IgD-negative memory B cell (primary cell): ENCODE data around the gene JADE3. TPM values are rescaled to one million over a fixed set of nuclear protein-coding genes. Genes with fewer than 3 reads are reported as not detected.

Source experiments
- H3K27ac Mint-ChIP-seq, 3 donors: one replicate each; pipeline ENCODE4 v1.8.0; 2020 to 2022; ENCODE audit warnings: mild to moderate bottlenecking in 3 of 3, mixed read lengths in 3 of 3, moderate library complexity in 1 of 3
- H3K27me3 Mint-ChIP-seq: one replicate; pipeline ENCODE4 v1.8.0; 2021; ENCODE audit warnings: mixed read lengths
- H3K36me3 Mint-ChIP-seq: one replicate; pipeline ENCODE4 v1.8.0; 2020; ENCODE audit warnings: mild to moderate bottlenecking, mixed read lengths
- H3K4me1 Mint-ChIP-seq, 3 donors: one replicate each; pipeline ENCODE4 v1.8.0; 2020 to 2022; ENCODE audit warnings: mixed read lengths in 3 of 3, mild to moderate bottlenecking in 1 of 3
- H3K4me3 Mint-ChIP-seq, 4 donors: one replicate each; pipeline ENCODE4 v1.8.0; 2020 to 2022; ENCODE audit warnings: mild to moderate bottlenecking in 4 of 4, mixed read lengths in 4 of 4, moderate library complexity in 3 of 4
- H3K9me3 Mint-ChIP-seq, 3 donors: one replicate each; pipeline ENCODE4 v1.8.0; 2020 to 2021; ENCODE audit warnings: mixed read lengths in 3 of 3, mild to moderate bottlenecking in 1 of 3
- polyA plus RNA-seq: library from polyadenylated mRNA; unstranded; fragments of 300-500 nt; fragmentation: Illumina TruSeq; gene quantifications from one replicate; pipeline ENCODE4 v1.2.3, GENCODE V29; 2021

The JADE3 gene
- polyA plus RNA-seq, 1 donor from 2014 or later = 3.5 TPM

- Mint-ChIP-seq H3K4me3 (no peak overlapping the region), H3K27ac (no peak overlapping the region), H3K4me1 (peaks cover 0 to 1% (median 0%) of the 10 kb centered on the region in 3 donors), H3K36me3 (no peaks in the 10 kb centered on the region), H3K27me3 (no peaks in the 10 kb centered on the region), H3K9me3 (no peaks in the 10 kb centered on the region)
These were observed 114.0 kb downstream of the JADE3 start for GRCh38 chrX:47026198-47026597.

GRCh38 chrX:47030339-47030738, 118.1 kb downstream of the JADE3 start:
- no peak overlapping the region for H3K4me3 Mint-ChIP-seq
- peaks cover 2% of the 10 kb centered on the region for H3K36me3 Mint-ChIP-seq
- no peaks in the 10 kb centered on the region for H3K27me3 Mint-ChIP-seq
- no peak overlapping the region for H3K27ac Mint-ChIP-seq
- no peaks in the 10 kb centered on the region for H3K9me3 Mint-ChIP-seq
- peaks cover 0 to 1% (median 0%) of the 10 kb centered on the region in 3 donors for H3K4me1 Mint-ChIP-seq

DNA sequence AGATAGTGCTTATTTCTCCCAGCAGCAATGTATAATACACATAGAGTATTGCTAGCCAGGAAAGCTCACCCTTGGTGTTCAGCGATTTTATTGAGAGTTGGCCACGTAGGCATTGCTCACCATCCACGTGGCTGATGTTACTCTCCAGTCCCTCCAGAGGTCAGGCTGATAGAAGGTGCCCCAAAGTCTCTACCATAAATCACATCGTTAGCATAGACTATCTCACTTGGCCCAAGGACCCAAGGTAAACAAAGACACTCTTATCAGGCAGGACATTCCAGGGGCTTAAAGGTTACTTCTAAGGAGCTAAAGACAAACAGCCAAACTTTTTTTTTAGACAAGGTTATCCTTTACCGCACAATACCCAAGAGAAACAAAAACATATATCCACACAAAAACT, 135.8 kb downstream of the JADE3 start:
- Mint-ChIP-seq H3K9me3 (peaks cover 3 to 4% (median 3%) of the 10 kb centered on the region in 3 donors), H3K4me3 (no peak overlapping the region), H3K27ac (no peak overlapping the region), H3K27me3 (peaks cover 3% of the 10 kb centered on the region), H3K36me3 (peaks cover 3% of the 10 kb centered on the region), H3K4me1 (no peaks in the 10 kb centered on the region)

DNA sequence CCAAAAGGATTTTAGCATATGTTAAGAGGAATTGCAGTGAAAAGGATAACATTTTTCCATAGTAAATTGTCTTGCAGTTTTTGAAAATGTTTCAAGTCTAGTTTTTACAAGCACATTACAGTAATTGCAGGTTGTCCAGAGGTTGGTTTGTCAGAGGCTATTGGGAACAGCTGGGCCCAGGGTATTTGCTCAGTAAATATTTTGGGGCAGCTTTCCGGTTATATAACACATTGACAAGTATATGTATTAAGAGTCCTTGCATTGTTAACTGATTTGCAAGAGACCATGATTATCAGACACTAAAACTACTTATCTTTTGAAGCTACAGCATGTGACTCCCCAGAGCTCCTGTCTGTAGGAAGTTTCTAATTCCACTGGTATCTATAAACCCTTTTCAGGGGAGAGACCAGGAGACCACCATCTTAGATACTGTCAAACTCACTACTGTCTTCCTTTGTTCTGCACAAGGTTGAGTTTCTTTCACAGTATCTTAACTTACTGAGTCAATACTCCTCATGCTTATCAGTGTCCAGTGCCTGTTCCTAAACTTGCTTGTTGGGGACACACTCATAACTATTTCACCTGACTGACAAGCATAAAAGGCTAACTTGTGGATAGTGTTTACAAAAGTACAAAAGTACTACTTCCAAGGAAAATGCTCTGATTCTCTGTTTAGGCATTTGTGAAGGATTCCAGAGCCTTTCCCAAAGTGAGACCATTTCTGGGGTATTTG, 147.1 kb downstream of the JADE3 start:
- no peaks in the 10 kb centered on the region for H3K4me1 Mint-ChIP-seq
- no peak overlapping the region for H3K4me3 Mint-ChIP-seq
- H3K9me3 Mint-ChIP-seq = no peaks in the 10 kb centered on the region
- no peaks in the 10 kb centered on the region for H3K36me3 Mint-ChIP-seq
- no peak overlapping the region for H3K27ac Mint-ChIP-seq
- H3K27me3 Mint-ChIP-seq = peaks cover 4% of the 10 kb centered on the region

GRCh38 chrX:47060708-47061107, 148.5 kb downstream of the JADE3 start:
- Mint-ChIP-seq H3K4me3 (no peak overlapping the region), H3K36me3 (no peaks in the 10 kb centered on the region), H3K27ac (no peak overlapping the region), H3K4me1 (no peaks in the 10 kb centered on the region), H3K9me3 (no peaks in the 10 kb centered on the region), H3K27me3 (peaks cover 4% of the 10 kb centered on the region)

DNA sequence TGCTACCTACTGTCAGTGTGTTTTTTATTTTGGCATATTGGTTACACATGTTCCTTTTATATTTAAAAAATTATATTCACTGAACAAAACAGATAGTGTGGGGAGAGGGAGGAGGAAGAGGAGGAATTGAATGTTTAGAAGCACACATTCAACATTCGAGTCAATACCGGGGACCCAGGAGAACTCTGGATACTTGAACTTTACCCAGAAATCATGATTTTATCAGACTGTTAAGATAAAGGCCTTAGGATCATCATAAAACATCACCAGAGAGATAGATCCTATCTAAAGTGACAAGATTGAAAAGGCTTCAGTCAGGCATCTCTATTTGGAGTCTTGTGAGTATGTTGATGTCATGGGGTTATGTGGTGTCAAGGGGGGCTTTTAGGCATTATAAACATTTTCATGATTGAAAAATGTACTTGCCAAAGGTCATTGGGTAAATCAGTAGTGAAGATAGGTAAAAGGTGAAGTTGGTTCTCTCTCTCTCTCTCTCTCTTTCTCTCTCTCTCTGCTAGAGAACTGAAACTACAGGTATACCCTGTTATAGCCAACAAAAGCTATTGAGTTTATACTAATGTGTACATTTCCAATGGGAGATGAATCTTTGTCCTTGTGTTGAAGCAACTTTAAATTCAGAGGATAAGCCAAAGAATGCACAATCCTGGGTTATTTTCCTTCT, 149.2 kb downstream of the JADE3 start:
- H3K27me3 Mint-ChIP-seq = peaks cover 4% of the 10 kb centered on the region
- H3K4me1 Mint-ChIP-seq = no peaks in the 10 kb centered on the region
- H3K27ac Mint-ChIP-seq = no peak overlapping the region
- H3K9me3 Mint-ChIP-seq = no peaks in the 10 kb centered on the region
- H3K36me3 Mint-ChIP-seq = no peaks in the 10 kb centered on the region
- no peak overlapping the region for H3K4me3 Mint-ChIP-seq

DNA sequence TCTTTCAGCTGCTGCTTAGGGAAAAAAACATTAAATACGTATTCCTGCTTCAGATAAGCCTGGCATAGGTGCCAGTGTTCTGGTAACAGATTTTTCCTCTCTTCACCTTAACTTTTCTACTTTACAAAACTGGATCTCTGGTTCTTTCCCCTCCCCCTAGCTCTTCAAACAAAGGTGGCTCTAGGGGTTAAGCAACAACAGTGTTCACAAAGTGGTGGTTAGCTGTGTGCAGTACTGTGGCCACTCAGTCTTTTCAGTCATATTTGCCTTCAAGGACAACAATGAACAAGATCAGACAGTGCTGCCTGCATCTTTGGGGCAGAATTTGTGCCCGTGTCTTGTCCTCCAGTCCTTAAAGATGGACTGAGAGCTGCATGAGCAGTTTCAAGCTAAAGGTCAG, 151.0 kb downstream of the JADE3 start:
- Mint-ChIP-seq H3K4me1 (no peaks in the 10 kb centered on the region), H3K9me3 (no peaks in the 10 kb centered on the region), H3K27me3 (peaks cover 4% of the 10 kb centered on the region), H3K4me3 (no peak overlapping the region), H3K36me3 (no peaks in the 10 kb centered on the region), H3K27ac (no peak overlapping the region)

GRCh38 chrX:47068214-47068613, 156.0 kb downstream of the JADE3 start:
- Mint-ChIP-seq H3K9me3 (peaks cover 0 to 4% (median 0%) of the 10 kb centered on the region in 3 donors), H3K4me3 (no peak overlapping the region), H3K27ac (no peak overlapping the region), H3K36me3 (peaks cover 1% of the 10 kb centered on the region), H3K4me1 (no peaks in the 10 kb centered on the region), H3K27me3 (no peaks in the 10 kb centered on the region)

- Mint-ChIP-seq H3K27me3 (no peaks in the 10 kb centered on the region), H3K4me1 (no peaks in the 10 kb centered on the region), H3K36me3 (peaks cover 1% of the 10 kb centered on the region), H3K9me3 (peaks cover 0 to 4% (median 0%) of the 10 kb centered on the region in 3 donors), H3K27ac (no peak overlapping the region), H3K4me3 (no peak overlapping the region)
These were observed 156.5 kb downstream of the JADE3 start for GRCh38 chrX:47068720-47069119.

DNA sequence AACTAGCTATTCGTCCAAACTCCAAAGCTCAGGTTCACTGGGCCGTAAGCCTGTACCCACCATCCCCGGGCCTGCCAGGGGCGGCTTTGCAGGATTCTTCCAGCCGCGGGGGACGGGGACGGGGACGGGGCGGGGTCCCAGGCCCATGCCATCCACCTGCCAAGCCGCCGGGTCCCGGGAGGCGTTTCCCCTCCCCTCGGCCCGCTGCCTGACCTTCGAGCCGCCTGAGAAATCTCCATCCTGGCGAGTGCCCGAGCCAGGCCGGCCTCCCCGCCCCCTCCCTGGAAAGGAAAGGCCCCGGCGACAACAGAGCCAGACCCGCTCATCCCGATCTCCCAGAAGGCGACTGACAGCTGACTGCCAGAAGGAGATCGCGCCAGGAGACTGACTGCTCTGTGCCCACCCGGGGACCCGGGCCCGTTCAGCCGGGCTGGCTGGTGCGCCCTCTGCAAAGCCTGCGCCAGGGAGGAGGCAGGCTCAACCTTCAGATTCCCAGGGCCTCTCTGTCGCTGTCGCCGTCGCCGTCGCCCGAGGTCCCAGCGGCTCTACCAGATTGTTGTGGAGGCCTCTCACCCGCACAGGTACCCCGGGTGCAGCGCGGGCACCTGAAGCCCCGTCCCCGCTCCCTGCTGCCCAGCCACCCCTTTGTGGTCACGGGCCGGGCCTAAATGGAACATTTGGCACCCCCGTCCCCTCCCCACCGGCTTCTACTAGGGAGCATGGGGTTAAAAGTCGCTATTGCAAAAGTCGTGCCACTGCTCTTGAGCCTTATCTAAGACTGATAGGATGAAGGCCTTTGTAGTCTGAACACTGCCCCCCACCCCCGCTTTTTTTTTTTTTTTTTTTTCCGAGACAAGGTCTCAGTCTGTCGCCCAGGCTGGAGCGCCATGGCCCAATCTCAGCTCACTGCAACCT, 166.2 kb downstream of the JADE3 start, which contains the start of gene RGN:
Gene RGN, plus strand, starts transcription at position 315 of the 915 bp plus-strand sequence. CDS start 2,702 bp downstream, outside the sequence.
- no peaks in the 10 kb centered on the region for H3K36me3 Mint-ChIP-seq
- H3K4me1 Mint-ChIP-seq = no peaks in the 10 kb centered on the region
- H3K4me3 Mint-ChIP-seq = no peak within 1 kb of the TSS
- H3K9me3 Mint-ChIP-seq = no peaks in the 10 kb centered on the region
- H3K27me3 Mint-ChIP-seq = no peaks in the 10 kb centered on the region
- H3K27ac Mint-ChIP-seq = no peak within 1 kb of the TSS

DNA sequence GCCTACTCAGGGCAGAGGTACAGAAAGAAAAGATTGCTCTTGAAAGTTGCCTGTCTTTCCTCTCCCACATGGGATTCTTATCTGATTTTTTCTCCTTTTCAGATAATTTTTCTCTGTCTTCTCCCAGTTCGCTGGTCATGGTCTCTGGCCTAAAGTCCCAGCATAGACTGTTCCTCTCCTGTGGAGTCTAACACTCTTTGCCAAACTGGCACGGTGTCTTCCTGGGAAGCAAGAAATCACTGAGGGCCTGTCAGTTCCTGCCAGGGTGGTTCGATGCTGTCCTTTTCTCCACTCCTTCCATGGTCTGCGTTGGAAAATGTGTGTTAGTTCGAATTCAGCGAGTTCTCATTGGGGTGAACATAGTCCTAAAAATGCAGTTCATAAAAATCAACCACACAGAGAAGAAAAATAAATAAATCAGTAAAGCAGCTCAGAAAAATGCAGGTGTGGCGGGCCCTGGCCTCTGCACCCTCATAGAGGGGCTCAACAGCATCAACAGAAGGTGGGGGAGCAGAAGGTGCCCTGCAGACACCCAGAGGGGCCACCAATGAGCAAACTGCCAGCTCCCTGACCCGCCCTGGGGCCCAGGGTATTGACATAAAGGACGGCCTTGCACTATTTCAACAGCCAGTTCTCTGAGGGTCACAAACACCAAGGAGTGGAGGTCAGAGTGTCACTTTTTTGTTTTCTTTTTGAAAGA, 168.1 kb downstream of the JADE3 start:
- H3K36me3 Mint-ChIP-seq = no peaks in the 10 kb centered on the region
- no peaks in the 10 kb centered on the region for H3K4me1 Mint-ChIP-seq
- H3K9me3 Mint-ChIP-seq = no peaks in the 10 kb centered on the region
- H3K27me3 Mint-ChIP-seq = no peaks in the 10 kb centered on the region
- no peak overlapping the region for H3K27ac Mint-ChIP-seq
- H3K4me3 Mint-ChIP-seq = no peak overlapping the region

- Mint-ChIP-seq H3K27me3 (no peaks in the 10 kb centered on the region), H3K9me3 (no peaks in the 10 kb centered on the region), H3K4me1 (no peaks in the 10 kb centered on the region), H3K27ac (no peak overlapping the region), H3K36me3 (no peaks in the 10 kb centered on the region), H3K4me3 (no peak overlapping the region)
These were observed 168.7 kb downstream of the JADE3 start for GRCh38 chrX:47080915-47081236.

- no peak overlapping the region for H3K4me3 Mint-ChIP-seq
- no peak overlapping the region for H3K27ac Mint-ChIP-seq
- no peaks in the 10 kb centered on the region for H3K27me3 Mint-ChIP-seq
These were observed 179.0 kb downstream of the JADE3 start for GRCh38 chrX:47091149-47091775.

GRCh38 chrX:47093248-47093647, 181.0 kb downstream of the JADE3 start:
- Mint-ChIP-seq H3K36me3 (no peaks in the 10 kb centered on the region), H3K27me3 (no peaks in the 10 kb centered on the region), H3K9me3 (no peaks in the 10 kb centered on the region), H3K4me3 (no peak overlapping the region), H3K27ac (no peak overlapping the region), H3K4me1 (peaks cover 0 to 5% (median 0%) of the 10 kb centered on the region in 3 donors)

More at GRCh38 chrX:47091149-47091775, 179.0 kb downstream of the JADE3 start:
- H3K36me3 Mint-ChIP-seq = no peaks in the 10 kb centered on the region
- no peaks in the 10 kb centered on the region for H3K9me3 Mint-ChIP-seq
- peaks cover 0 to 5% (median 0%) of the 10 kb centered on the region in 3 donors for H3K4me1 Mint-ChIP-seq
